Activated naive CD4-positive, alpha-beta T cell (primary cell): ENCODE data around the gene FLG2.
"Not testable (repeated sequence)": the region's sequence is repeated elsewhere in the genome, so short reads cannot be mapped to it uniquely, and the experiment has no call there.

Experiments used
- DNase-seq, 4 experiments: peaks; one replicate each; lab custom pipeline; 2025; lab: John Stamatoyannopoulos, UW

FLG2 gene

DNA sequence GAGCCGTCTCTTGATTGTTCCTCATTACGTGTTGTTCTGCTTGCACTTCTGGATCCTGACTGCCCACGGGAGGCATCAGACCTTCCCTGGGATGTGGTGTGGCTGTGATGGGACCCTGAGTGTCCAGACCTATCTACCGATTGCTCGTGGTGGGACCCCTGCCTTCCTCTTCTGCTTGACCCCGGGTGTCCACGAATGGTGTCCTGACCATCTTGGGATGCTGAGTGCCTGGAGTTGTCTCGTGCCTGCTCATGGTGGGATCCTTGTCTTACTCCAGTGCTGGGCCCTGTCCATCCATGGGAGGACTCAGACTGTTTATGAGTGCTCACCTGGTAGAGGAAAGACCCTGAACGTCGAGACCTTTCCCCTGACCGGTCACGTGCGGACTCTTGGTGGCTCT lies 47.6 kb downstream of the FLG2 start:
- not testable (repeated sequence) for DNase-seq

DNA sequence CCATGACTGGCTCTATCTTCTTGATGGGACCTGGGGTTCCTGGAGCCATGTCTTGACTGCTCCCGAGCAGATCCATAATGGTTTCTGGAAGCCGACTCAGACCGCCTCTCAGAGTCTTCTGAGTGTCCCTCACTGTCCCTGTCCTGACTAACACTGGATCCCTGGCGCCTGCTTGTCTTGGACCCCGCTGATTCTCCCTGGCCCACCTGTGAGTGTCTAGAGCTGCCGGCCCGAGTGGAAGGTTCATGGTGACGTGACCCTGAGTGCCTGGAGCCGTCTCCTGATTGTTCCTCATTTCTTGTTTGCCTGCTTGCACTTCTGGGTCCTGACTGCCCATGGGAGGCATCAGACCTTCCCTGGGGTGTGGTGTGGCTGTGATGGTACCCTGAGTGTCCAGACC lies 49.9 kb downstream of the FLG2 start:
- no peak for DNase-seq

DNA sequence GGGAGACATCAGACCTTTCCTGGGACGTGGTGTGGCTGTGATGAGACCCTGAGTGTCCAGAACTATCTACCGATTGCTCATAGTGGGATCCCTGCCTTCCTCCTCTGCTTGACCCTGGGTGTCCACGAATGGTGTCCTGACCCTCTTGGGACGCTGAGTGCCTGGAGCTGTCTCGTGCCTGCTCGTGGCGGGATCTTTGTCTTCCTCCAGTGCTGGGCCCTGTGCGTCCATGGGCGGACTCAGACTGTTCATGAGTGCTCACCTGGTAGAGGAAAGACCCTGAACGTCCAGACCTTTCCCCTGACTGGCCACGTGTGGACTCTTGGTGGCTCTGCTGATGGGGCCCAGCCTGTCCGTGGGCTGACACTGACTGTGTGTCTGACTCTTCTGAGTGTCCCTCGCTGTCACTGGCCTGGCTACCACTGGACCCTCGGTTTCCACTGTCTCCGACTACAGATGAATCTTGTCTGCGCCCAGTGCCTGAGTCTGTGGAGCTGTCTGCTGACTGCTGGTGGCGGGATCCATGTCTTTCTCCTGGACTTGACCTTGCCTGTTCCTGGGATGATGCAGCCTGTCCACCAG lies 50.4 kb downstream of the FLG2 start:
- not testable (repeated sequence) for DNase-seq

DNA sequence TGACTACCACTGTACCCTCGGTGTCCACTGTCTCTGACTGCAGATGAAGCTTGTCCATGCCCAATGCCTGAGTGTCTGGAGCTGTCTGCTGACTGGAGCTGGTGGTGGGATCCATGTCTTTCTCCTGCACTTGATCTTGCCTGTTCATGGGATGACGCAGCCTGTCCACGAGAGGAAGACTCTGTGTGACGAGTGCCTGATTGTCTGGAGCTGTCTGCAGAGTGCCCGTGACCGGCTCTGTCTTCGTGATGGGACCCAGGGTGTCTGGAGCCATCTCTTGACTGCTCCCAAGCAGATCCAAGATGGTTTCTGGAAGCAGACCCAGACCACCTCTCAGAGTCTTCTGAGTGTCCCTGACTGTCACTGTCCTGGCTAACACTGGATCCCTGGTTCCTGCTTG lies 51.0 kb downstream of the FLG2 start:
- DNase-seq, result not testable (repeated sequence)

DNA sequence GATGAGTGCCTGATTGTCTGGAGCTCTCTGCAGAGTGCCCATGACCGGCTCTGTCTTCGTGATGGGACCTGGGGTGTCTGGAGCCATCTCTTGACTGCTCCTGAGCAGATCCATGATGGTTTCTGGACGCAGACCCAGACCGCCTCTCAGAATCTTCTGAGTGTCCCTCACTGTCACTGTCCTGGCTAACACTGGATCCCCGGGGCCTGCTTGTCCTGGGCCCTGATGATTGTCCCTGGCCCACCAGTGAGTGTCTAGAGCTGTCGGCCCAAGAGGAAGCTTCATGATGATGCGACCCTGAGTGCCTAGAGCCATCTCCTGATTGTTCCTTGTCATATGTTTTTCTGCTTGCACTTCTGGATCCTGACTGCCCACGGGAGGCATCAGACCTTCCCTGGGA lies 51.8 kb downstream of the FLG2 start:
- not testable (repeated sequence) for DNase-seq

DNA sequence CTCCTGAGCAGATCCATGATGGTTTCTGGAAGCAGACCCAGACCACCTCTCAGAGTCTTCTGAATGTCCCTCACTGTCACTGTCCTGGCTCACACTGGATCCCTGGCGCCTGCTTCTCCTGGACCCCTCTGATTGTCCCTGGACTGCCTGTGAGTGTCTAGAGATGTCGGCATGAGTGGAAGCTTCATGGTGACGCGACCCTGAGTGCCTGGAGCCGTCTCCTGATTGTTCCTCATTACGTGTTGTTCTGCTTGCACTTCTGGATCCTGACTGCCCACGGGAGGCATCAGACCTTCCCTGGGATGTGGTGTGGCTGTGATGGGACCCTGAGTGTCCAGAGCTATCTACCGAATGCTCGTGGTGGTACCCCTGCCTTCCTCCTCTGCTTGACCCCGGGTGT lies 53.7 kb downstream of the FLG2 start:
- not testable (repeated sequence) for DNase-seq

DNA sequence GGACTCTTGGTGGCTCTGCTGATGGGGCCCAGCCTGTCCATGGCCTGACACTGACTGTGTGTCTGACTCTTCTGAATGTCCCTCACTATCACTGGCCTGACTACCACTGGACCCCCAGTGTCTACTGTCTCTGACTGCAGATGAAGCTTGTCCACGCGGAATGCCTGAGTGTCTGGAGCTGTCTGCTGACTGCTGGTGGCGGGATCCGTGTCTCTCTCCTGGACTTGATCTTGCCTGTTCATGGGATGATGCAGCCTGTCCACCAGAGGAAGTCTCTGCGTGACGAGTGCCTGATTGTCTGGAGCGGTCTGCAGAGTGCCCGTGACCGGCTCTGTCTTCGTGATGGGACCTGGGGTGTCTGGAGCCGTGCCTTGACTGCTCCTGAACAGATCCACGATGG lies 55.0 kb downstream of the FLG2 start:
- DNase-seq, result not testable (repeated sequence)

DNA sequence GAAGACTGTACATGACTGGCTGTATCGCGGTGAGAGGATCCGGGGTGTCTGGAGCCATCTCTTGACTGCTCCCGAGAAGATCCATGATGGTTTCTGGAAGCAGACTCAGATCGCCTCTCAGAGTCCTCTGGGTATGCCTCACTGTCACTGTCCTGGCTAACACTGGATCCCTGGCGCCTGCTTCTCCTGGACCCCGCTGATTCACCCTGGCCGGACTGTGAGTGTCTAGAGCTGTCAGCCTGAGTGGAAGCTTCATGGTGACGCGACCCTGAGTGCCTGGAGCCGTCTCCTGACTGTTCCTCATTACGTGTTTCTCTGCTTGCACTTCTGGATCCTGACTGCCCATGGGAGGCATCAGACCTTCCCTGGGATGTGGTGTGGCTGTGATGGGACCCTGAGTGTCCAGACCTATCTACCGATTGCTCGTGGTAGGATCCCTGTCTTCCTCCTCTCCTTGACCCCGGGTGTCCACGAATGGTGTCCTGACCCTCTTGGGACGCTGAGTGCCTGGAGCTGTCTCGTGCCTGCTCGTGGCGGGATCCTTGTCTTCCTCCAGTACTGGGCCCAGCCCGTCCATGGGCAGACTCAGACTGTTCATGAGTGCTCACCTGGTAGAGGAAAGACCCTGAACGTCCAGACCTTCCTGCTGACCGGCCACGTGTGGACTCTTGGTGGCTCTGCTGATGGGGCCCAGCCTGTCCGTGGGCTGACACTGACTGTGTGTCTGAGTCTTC lies 56.5 kb downstream of the FLG2 start:
- DNase-seq, result not testable (repeated sequence)
